Spleen (tissue), 7 donors: ENCODE measurements around the gene ZNF468.
"Not testable (repeated sequence)": the region's sequence is repeated elsewhere in the genome, so short reads cannot be mapped to it uniquely, and the experiment has no call there.

Experiments
- POLR2A ChIP-seq, 3 donors: fragments of 450-650 bp; IDR thresholded peaks; one replicate each; pipeline ENCODE4 v1.5.1; 2017; ENCODE audit warnings: antibody characterized with exemption in 3 of 3, mild to moderate bottlenecking in 1 of 3
- POLR2AphosphoS5 ChIP-seq, 3 donors: sonication (generic); formaldehyde crosslinking; IDR thresholded peaks; one replicate each; pipeline ENCODE4 v1.5.1; 2017; ENCODE audit warnings: antibody characterized with exemption in 3 of 3
- TF ChIP-seq, protein P1 (sequence below), 11 experiments: fragments of 200-600 bp in 7 of 11; fragments of 450-650 bp in 4 of 11; sonication (generic) in 4 of 11; IDR thresholded peaks in 8 of 11; conservative IDR thresholded peaks in 3 of 11; 1 replicate in 7 of 11; 2 replicates in 4 of 11; pipeline versions ENCODE4 v1.4.0 to v1.8.0; 2016 to 2021; ENCODE audit warnings: antibody characterized with exemption in 11 of 11, inconsistent platforms in 4 of 11, mild to moderate bottlenecking in 1 of 11
- donor health status: DM: no; HTN: no; CAD: no; lungs with moderate emphysema.
- donor health status: DM: no; HTN: no; CAD: no.
- donor health status: DM: no; HTN: no; CAD: no.

DNA sequence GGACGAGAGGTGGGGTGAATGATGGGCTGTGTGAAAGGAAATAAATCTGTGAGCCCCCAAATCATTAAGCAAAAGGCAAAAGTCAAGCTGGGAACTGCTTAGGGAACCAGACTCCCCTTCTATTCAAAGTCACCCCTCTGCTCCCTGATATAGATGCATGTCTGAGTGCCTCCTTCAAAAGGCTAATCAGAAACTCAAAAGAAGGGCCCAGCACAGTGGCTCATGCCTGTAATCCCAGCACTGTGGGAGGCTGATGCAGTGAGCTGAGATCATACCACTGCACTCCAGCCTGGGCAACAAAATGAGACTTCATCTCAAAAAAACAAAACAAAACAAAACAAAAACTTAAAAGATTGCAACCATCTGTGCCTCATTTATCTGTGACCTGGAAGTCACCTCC, 23.1 kb downstream of the ZNF468 start:
- TF ChIP-seq POLR2A, POLR2AphosphoS5 (IDR thresholded peaks at IDR 0.05): not testable (repeated sequence)
- TF ChIP-seq, protein P1, sequence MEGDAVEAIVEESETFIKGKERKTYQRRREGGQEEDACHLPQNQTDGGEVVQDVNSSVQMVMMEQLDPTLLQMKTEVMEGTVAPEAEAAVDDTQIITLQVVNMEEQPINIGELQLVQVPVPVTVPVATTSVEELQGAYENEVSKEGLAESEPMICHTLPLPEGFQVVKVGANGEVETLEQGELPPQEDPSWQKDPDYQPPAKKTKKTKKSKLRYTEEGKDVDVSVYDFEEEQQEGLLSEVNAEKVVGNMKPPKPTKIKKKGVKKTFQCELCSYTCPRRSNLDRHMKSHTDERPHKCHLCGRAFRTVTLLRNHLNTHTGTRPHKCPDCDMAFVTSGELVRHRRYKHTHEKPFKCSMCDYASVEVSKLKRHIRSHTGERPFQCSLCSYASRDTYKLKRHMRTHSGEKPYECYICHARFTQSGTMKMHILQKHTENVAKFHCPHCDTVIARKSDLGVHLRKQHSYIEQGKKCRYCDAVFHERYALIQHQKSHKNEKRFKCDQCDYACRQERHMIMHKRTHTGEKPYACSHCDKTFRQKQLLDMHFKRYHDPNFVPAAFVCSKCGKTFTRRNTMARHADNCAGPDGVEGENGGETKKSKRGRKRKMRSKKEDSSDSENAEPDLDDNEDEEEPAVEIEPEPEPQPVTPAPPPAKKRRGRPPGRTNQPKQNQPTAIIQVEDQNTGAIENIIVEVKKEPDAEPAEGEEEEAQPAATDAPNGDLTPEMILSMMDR (IDR thresholded peaks at IDR 0.05 in 8 of 11, conservative IDR thresholded peaks at IDR 0.05 in 3 of 11) = not testable (repeated sequence)
